ENCODE results near the gene ARCN1. TPM values are rescaled to one million over a fixed set of nuclear protein-coding genes. Genes with fewer than 3 reads are reported as not detected.
A peak's percentile ranks its signal among the peaks of the same experiment; 100 is the strongest.

Gene ARCN1
- polyA plus RNA-seq, 2 of the 4 experiments (the other 2 are of a cell fraction): 88.7 to 150 TPM

DNA sequence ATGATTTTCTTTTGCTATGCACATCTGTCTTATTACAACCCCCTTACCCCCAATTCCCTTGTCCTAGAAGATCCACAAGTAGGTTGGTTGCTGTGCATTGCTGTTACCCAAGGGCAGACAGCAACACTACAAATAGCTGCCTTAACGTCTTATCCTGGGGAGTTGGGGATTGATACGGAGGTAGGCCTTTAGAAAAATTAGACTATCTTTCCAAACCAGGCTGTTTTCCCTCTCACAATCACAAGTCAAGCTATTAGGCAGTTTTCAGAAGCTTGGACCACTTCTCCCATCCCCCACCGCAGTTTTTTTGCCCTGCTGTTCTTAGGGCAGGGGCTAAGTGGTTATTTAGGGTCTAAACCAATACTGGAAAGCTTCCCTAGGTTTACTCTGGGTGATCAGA is 32.4 kb downstream of the ARCN1 start:
- Histone ChIP-seq H3K4me1 (peaks cover 30% of the 10 kb centered on the region), H3K4me2 (no peak overlapping the region), H3K4me3 (no peak overlapping the region), H3K9me3 (no peaks in the 10 kb centered on the region), H3K27ac (peak overlapping the region in 1 of 2 experiments; percentile 100; a peak in 1 of 6 replicates)
- ChIA-PET CTCF (interaction anchor here (0.8 to 17.8 kb wide), 5 partner anchors 9 to 54 kb away, joined by 3 to 224 read pairs (median 62); no protein-coding TSS in a partner anchor), POLR2A (no interaction called here)
- TF ChIP-seq MAZ (IDR thresholded peaks at IDR 0.05; ENCODE audit: borderline replicate concordance, low read depth, low read length): no peak
- no peak for TF ChIP-seq NPAS2 (CRISPR knock-in tag; IDR thresholded peaks at IDR 0.05; ENCODE audit: borderline replicate concordance)
- TF ChIP-seq, protein P1, sequence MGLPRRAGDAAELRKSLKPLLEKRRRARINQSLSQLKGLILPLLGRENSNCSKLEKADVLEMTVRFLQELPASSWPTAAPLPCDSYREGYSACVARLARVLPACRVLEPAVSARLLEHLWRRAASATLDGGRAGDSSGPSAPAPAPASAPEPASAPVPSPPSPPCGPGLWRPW (IDR thresholded peaks at IDR 0.05): no peak
- TF ChIP-seq, protein P2, sequence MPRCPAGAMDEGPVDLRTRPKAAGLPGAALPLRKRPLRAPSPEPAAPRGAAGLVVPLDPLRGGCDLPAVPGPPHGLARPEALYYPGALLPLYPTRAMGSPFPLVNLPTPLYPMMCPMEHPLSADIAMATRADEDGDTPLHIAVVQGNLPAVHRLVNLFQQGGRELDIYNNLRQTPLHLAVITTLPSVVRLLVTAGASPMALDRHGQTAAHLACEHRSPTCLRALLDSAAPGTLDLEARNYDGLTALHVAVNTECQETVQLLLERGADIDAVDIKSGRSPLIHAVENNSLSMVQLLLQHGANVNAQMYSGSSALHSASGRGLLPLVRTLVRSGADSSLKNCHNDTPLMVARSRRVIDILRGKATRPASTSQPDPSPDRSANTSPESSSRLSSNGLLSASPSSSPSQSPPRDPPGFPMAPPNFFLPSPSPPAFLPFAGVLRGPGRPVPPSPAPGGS (IDR thresholded peaks at IDR 0.05): no peak
- TF ChIP-seq ESRRA (IDR thresholded peaks at IDR 0.05; ENCODE audit: borderline replicate concordance, low read length): no peak
- TF ChIP-seq RAD21 (conservative IDR thresholded peaks at IDR 0.05 in 1 of 2, IDR thresholded peaks at IDR 0.05 in 1 of 2): no peak
- no peak for TF ChIP-seq KDM1A (IDR thresholded peaks at IDR 0.05; ENCODE audit: low read depth)
- TF ChIP-seq HOXB5 (CRISPR knock-in tag; IDR thresholded peaks at IDR 0.05): no peak
- no peak for TF ChIP-seq FOXS1 (CRISPR knock-in tag; IDR thresholded peaks at IDR 0.05)
- TF ChIP-seq HDAC2 (IDR thresholded peaks at IDR 0.05): no peak
- FAIRE-seq (no peak), ATAC-seq (no peak), DNase-seq (ENCODE audit: low read depth in 1 of 2, low spot score in 1 of 2) (no peak)
- WGBS (ENCODE audit: missing lambda C conversion rate): 90% methylated on average over 3 of the region's 3 CpGs

DNA sequence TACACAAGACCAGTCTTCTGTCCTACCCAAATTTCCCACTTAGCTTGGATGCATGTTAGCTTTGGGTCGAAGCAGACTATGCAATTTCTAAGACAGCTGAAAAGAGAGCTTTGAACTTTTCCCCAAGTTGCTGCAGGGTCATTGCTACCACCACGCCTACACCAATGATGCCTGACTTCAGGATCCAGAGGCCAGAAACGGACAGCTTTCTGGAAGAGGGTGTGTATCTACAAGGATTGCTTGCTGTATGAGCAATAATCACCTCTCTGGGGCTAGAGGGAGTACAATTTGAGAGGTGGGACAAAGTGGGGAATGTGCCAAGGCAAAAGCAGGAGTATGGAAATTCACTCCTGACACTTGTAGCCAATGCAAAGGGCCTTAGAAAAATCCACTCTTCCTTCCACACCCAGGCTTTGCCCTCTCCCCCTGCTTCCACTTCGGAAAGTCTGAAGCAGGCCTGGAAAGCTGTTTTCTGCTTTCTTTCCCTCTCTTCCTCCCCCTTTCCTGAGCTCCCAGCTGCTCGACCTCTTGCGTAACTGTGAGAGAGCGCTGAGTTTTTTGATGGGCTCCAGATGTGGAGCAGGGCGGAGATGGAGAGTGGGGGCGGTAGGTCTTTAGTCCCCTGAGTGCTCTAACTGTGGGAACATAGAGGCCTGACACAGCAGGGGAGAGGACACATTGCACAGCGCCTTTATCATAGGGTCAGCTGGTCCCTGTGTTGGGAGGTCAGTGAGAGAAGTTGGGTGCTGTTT is 33.1 kb downstream of the ARCN1 start:
- Histone ChIP-seq H3K9me3 (no peaks in the 10 kb centered on the region), H3K4me3 (no peak overlapping the region), H3K4me1 (peaks cover 30% of the 10 kb centered on the region), H3K4me2 (peak overlapping the region; percentile 86), H3K27ac (peak overlapping the region; percentile 22 to 100; a peak in 4 of 6 replicates)
- no peak for FAIRE-seq
- ChIA-PET POLR2A (interaction anchor here (0.6 kb wide), 1 partner anchor 10 kb away, joined by 4 read pairs; no protein-coding TSS in a partner anchor), CTCF (interaction anchor here (0.8 to 17.8 kb wide), 7 partner anchors 8 to 352 kb away, joined by 3 to 224 read pairs (median 5); no protein-coding TSS in a partner anchor)
- no peak for DNase-seq (ENCODE audit: low read depth in 1 of 2, low spot score in 1 of 2)
- no peak for ATAC-seq
- TF ChIP-seq CEBPB (IDR thresholded peaks at IDR 0.05): peak; percentile 34 to 82; a peak in 3 of 4 replicates
- TF ChIP-seq CHD2 (IDR thresholded peaks at IDR 0.05; ENCODE audit: low read length, partially characterized antibody): no peak
- 70% methylated on average over 9 of the region's 10 CpGs for WGBS (ENCODE audit: missing lambda C conversion rate)

DNA sequence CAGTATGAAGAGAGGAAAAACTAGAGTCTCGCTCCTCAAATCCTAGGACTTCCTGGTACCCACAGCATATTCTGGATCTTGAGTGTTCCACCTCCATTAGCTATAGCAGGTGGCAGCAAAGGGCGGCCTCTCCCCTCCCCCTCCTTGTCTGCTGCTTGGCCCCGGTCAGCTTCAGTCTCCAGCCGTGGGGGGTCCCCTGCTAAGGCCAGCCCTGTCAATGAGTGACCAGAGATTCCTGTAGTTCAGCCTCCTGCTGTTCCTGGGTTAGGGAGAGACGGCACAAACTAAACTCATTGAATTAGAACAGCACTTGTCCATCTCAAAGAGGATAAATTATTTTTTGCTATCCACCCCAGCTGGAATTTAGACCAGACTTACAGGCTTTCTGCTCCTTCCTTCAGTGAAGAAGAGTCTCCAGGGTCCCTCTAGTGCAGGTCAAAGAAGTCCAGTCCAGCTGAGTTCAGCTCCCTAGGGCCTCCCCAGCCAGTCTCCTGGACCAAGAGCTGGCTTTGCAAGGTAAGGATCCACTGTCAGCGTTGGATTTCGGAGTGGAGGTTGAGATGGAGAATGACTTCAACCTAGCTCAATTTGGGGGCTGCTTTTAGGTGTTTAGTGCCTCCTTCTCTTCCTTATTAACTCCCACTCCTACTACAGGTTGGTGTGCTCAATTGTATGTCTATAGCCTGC is 34.1 kb downstream of the ARCN1 start:
- peaks cover 38% of the 10 kb centered on the region for H3K4me1 ChIP-seq
- peak overlapping the region; percentile 86 for H3K4me2 ChIP-seq
- ChIA-PET CTCF (interaction anchor here (0.5 to 17.8 kb wide), 7 partner anchors 13 to 351 kb away, joined by 3 to 224 read pairs (median 5); no protein-coding TSS in a partner anchor), POLR2A (interaction anchor here (2.9 kb wide), 1 partner anchor 16 kb away, joined by 14 read pairs; no protein-coding TSS in a partner anchor)
- no peak for DNase-seq (ENCODE audit: low read depth in 1 of 2, low spot score in 1 of 2)
- peak overlapping the region; percentile 53 to 100; a peak in 5 of 6 replicates for H3K27ac ChIP-seq
- no peak for ATAC-seq
- no peak for FAIRE-seq
- H3K4me3 ChIP-seq: peak overlapping the region; percentile 21; the same call in 1 of the 3 replicates
- H3K9me3 ChIP-seq: no peaks in the 10 kb centered on the region
- 51% methylated on average over 7 of the region's 7 CpGs for WGBS (ENCODE audit: missing lambda C conversion rate)
- TF ChIP-seq NR3C1 (IDR thresholded peaks at IDR 0.05) (no peak), MYC (IDR thresholded peaks at IDR 0.05; ENCODE audit: borderline replicate concordance, low read length) (no peak), POLR2AphosphoS2 (conservative IDR thresholded peaks at IDR 0.05; ENCODE audit: low read length) (no peak), RCOR1 (IDR thresholded peaks at IDR 0.05; ENCODE audit: low read depth, low read length) (no peak), HOXB13 (CRISPR knock-in tag; IDR thresholded peaks at IDR 0.05; ENCODE audit: low read depth) (no peak), HOXB5 (CRISPR knock-in tag; IDR thresholded peaks at IDR 0.05) (no peak), EHF (CRISPR knock-in tag; IDR thresholded peaks at IDR 0.05) (no peak), GATA3 (IDR thresholded peaks at IDR 0.05; ENCODE audit: borderline replicate concordance) (no peak)
- TF ChIP-seq, protein P3, sequence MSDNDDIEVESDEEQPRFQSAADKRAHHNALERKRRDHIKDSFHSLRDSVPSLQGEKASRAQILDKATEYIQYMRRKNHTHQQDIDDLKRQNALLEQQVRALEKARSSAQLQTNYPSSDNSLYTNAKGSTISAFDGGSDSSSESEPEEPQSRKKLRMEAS (IDR thresholded peaks at IDR 0.05): no peak
- TF ChIP-seq, protein P4, sequence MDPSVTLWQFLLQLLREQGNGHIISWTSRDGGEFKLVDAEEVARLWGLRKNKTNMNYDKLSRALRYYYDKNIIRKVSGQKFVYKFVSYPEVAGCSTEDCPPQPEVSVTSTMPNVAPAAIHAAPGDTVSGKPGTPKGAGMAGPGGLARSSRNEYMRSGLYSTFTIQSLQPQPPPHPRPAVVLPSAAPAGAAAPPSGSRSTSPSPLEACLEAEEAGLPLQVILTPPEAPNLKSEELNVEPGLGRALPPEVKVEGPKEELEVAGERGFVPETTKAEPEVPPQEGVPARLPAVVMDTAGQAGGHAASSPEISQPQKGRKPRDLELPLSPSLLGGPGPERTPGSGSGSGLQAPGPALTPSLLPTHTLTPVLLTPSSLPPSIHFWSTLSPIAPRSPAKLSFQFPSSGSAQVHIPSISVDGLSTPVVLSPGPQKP (IDR thresholded peaks at IDR 0.05; ENCODE audit: low read depth, low read length): no peak
- TF ChIP-seq, protein P5, sequence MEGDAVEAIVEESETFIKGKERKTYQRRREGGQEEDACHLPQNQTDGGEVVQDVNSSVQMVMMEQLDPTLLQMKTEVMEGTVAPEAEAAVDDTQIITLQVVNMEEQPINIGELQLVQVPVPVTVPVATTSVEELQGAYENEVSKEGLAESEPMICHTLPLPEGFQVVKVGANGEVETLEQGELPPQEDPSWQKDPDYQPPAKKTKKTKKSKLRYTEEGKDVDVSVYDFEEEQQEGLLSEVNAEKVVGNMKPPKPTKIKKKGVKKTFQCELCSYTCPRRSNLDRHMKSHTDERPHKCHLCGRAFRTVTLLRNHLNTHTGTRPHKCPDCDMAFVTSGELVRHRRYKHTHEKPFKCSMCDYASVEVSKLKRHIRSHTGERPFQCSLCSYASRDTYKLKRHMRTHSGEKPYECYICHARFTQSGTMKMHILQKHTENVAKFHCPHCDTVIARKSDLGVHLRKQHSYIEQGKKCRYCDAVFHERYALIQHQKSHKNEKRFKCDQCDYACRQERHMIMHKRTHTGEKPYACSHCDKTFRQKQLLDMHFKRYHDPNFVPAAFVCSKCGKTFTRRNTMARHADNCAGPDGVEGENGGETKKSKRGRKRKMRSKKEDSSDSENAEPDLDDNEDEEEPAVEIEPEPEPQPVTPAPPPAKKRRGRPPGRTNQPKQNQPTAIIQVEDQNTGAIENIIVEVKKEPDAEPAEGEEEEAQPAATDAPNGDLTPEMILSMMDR (IDR thresholded peaks at IDR 0.05): no peak
- TF ChIP-seq, protein P6, sequence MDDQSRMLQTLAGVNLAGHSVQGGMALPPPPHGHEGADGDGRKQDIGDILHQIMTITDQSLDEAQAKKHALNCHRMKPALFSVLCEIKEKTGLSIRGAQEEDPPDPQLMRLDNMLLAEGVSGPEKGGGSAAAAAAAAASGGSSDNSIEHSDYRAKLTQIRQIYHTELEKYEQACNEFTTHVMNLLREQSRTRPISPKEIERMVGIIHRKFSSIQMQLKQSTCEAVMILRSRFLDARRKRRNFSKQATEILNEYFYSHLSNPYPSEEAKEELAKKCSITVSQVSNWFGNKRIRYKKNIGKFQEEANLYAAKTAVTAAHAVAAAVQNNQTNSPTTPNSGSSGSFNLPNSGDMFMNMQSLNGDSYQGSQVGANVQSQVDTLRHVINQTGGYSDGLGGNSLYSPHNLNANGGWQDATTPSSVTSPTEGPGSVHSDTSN (IDR thresholded peaks at IDR 0.05): no peak
